Glutamatergic neuron (in vitro differentiated cells): ENCODE data around the gene PTPRG. TPM values are rescaled to one million over a fixed set of nuclear protein-coding genes. Genes with fewer than 3 reads are reported as not detected.
"Not testable (repeated sequence)": the region's sequence is repeated elsewhere in the genome, so short reads cannot be mapped to it uniquely, and the experiment has no call there.

ENCODE experiments used
- DNase-seq: peaks from one replicate; pipeline ENCODE4 v3.0.0; 2022
- H3K27ac Mint-ChIP-seq: one replicate; pipeline ENCODE4 v1.8.0; 2020; ENCODE audit warnings: mild to moderate bottlenecking, mixed read lengths, inconsistent platforms; ENCODE audit not compliant: unreplicated experiment
- H3K27me3 Mint-ChIP-seq: one replicate; pipeline ENCODE4 v1.8.0; 2020; ENCODE audit warnings: mild to moderate bottlenecking, moderate library complexity, mixed read lengths, inconsistent platforms; ENCODE audit not compliant: unreplicated experiment
- H3K36me3 Mint-ChIP-seq: one replicate; pipeline ENCODE4 v1.8.0; 2020; ENCODE audit warnings: mild to moderate bottlenecking, mixed read lengths, inconsistent platforms; ENCODE audit not compliant: unreplicated experiment
- H3K4me1 Mint-ChIP-seq: one replicate; pipeline ENCODE4 v1.8.0; 2020; ENCODE audit warnings: mild to moderate bottlenecking, low read depth, mixed read lengths, inconsistent platforms; ENCODE audit not compliant: unreplicated experiment
- H3K4me3 Mint-ChIP-seq: one replicate; pipeline ENCODE4 v1.8.0; 2020; ENCODE audit warnings: mild to moderate bottlenecking, mixed read lengths, inconsistent platforms; ENCODE audit not compliant: unreplicated experiment
- H3K9me3 Mint-ChIP-seq: one replicate; pipeline ENCODE4 v1.8.0; 2020; ENCODE audit warnings: mild to moderate bottlenecking, moderate library complexity, mixed read lengths, inconsistent platforms; ENCODE audit not compliant: unreplicated experiment
- total RNA-seq: library from RNA; stranded (reverse); fragmentation: NEBNext Ultra II Directional; extraction: Animal tissue kit (Norgen Biotek cat#: 25700); gene quantifications from one replicate; pipeline ENCODE4 v1.2.1, GENCODE V29; 2021; ENCODE audit not compliant: unreplicated experiment
- TF ChIP-seq, protein P1 (sequence below): fragments of 200-600 bp; sonication (generic); IDR thresholded peaks from one replicate; pipeline ENCODE4 v1.5.0; 2021; ENCODE audit not compliant: partially characterized antibody, unreplicated experiment

The PTPRG gene
- total RNA-seq, 1 donor from 2014 or later: 52.1 TPM

DNA sequence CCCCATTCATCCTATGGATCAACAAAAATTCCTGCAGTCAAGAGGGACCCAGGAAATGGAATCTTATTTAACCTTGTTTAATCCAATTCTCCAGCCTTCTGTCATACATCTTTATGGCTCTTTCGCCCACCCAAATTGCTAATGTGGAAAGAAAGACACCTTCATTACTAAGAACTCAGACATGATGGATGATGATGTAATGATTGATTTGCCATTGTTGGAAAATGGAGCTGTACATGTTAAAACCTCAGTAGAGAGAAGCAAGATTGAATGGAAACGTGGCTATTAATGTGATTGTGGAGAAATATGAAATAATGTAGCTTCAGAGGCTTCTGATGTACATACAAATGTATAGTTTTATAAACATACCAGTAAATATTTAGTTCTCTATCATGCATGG, 15.7 kb upstream of the PTPRG start:
- peaks cover 1% of the 10 kb centered on the region for H3K27me3 Mint-ChIP-seq
- H3K36me3 Mint-ChIP-seq: no peaks in the 10 kb centered on the region
- peaks cover 3% of the 10 kb centered on the region for H3K9me3 Mint-ChIP-seq
- no peak overlapping the region for H3K4me3 Mint-ChIP-seq
- H3K4me1 Mint-ChIP-seq: no peaks in the 10 kb centered on the region
- DNase-seq: no peak
- H3K27ac Mint-ChIP-seq: no peak overlapping the region
- TF ChIP-seq, protein P1, sequence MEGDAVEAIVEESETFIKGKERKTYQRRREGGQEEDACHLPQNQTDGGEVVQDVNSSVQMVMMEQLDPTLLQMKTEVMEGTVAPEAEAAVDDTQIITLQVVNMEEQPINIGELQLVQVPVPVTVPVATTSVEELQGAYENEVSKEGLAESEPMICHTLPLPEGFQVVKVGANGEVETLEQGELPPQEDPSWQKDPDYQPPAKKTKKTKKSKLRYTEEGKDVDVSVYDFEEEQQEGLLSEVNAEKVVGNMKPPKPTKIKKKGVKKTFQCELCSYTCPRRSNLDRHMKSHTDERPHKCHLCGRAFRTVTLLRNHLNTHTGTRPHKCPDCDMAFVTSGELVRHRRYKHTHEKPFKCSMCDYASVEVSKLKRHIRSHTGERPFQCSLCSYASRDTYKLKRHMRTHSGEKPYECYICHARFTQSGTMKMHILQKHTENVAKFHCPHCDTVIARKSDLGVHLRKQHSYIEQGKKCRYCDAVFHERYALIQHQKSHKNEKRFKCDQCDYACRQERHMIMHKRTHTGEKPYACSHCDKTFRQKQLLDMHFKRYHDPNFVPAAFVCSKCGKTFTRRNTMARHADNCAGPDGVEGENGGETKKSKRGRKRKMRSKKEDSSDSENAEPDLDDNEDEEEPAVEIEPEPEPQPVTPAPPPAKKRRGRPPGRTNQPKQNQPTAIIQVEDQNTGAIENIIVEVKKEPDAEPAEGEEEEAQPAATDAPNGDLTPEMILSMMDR: no peak

DNA sequence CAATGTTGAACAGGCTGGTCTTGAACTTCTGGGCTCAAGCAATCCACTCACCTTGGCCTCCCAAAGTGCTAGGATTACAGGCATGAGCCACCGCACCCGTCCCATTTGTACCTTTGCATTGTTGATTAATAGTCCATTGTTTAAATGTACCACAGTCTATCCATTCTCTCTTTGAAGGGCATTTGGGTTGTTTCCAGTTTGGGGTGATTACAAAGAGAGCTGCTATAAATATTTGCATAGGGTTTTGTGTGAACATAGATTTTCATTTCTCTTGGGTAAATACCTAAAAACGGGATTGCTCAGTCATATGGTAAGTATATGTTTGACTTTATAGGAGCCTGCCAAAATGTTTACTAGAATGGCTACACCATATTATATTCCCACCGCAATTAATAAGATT, 13.7 kb upstream of the PTPRG start:
- Mint-ChIP-seq H3K27me3 (peaks cover 1% of the 10 kb centered on the region), H3K4me1 (no peaks in the 10 kb centered on the region), H3K27ac (no peak overlapping the region), H3K9me3 (peaks cover 3% of the 10 kb centered on the region), H3K4me3 (no peak overlapping the region), H3K36me3 (no peaks in the 10 kb centered on the region)
- TF ChIP-seq, protein P1: no peak
- DNase-seq: no peak

DNA sequence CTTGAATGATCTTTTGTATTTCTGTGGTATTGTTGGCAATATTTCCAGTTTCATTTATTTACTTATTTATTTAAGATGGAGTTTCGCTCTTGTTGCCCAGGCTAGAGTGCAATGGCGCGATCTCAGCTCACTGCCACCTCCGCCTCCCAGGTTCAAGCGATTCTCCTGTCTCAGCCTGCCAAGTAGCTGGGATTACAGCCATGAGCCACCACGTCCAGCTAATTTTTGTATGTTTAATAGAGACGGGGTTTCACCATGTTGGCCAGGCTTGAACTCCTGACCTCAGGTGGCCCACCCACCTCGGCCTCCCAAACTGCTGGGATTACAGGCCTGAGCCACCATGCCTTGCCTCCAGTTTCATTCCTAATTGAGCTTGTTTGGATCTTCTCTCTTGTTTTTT, 8.7 kb upstream of the PTPRG start:
- H3K4me3 Mint-ChIP-seq, H3K27me3 Mint-ChIP-seq, H3K36me3 Mint-ChIP-seq, H3K9me3 Mint-ChIP-seq, DNase-seq, H3K27ac Mint-ChIP-seq, H3K4me1 Mint-ChIP-seq: not testable (repeated sequence)

DNA sequence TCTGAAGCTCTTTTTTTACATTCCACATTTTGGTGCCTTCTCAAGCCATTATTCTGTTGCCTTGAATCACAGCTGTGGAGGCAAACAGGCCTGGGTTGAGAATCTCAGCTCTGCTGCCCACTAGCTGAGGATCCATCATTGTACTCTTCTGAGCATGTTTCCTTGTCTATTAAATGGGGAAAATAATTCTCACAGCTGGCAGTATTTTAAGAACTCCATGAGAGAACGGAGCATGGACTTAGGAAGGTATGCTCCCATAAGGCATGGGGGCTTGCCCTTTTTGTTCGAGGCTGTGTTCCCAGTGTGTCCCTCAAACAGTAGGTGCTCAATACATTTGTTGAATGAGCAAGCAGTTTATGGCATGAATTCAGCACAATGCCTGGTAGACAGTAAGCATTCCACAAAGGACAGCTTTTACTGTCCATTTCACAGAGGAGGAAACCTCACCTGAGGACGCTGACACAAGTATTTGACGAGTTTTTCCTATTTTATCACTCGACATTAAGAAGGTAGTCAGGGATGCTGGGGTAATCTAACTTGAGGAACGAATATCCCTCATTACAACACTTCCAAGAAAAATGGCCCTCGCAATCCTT, 2.1 kb upstream of the PTPRG start:
- Mint-ChIP-seq H3K27ac (no peak overlapping the region), H3K9me3 (peaks cover 18% of the 10 kb centered on the region)

DNA sequence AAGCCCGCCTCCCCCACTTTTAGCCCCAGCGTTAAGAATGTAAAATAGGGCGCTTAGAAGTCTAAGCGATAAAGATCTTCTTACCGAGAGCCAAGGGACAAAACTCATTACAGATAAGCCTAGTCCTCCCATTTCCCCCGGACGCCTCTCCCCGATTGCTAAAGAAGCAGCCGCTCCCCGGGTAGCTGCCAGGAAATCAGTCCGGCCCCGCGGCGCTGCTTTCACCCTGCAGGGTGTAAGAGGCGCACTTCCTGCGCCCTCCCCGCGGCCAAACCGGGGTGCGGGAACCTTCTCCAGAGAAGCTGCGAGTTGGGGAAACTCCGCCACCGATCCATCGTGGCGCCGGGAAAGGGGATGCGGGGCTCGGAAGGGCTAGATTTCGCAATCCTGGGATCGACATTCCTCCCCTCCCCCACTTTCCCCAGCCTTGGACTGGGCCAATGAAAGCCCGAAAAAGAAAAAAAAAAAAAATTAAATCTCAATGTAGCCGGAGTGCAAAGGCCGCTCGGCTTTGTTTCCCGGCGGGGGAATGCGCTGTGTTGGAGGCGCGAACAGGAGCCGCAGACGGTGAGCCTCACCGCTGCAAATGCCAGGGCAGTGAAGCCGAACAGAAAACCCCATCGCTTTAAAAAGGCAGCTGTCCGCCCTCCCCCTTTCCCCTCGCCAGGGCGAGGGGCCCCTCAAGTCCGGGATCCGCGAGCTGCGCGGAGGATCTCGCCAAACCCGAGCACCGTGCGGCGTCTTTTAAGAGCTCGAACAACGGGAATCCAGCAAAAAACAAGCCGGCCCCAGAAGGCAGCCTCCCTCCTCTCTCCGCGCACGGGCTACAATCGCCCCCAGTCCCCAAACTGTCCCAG, 626 bp upstream of the PTPRG start:
- DNase-seq: peak; percentile 71
- TF ChIP-seq, protein P1: no peak
- Mint-ChIP-seq H3K36me3 (peaks cover 3% of the 10 kb centered on the region), H3K27ac (peak overlapping the region; percentile 87), H3K4me3 (peak overlapping the region; percentile 89), H3K27me3 (peaks cover 12% of the 10 kb centered on the region), H3K9me3 (peaks cover 18% of the 10 kb centered on the region), H3K4me1 (peaks cover 10% of the 10 kb centered on the region)

More for the DNA sequence above, 2.1 kb upstream of the PTPRG start:
- peaks cover 3% of the 10 kb centered on the region for H3K4me1 Mint-ChIP-seq
- peaks cover 12% of the 10 kb centered on the region for H3K27me3 Mint-ChIP-seq
- H3K4me3 Mint-ChIP-seq: no peak overlapping the region
- DNase-seq: no peak
- peaks cover 3% of the 10 kb centered on the region for H3K36me3 Mint-ChIP-seq
- TF ChIP-seq, protein P1: no peak
